Adrenal gland (tissue), 5 donors: Measurements from ENCODE around the gene ZNF705A.
"Not testable (repeated sequence)": the region's sequence is repeated elsewhere in the genome, so short reads cannot be mapped to it uniquely, and the experiment has no call there.

ENCODE experiments used
- POLR2A ChIP-seq, 2 donors: fragments of 450-650 bp; IDR thresholded peaks; one replicate each; pipeline ENCODE4 v1.6.1; 2017; ENCODE audit warnings: antibody characterized with exemption in 2 of 2, mild to moderate bottlenecking in 2 of 2, moderate library complexity in 1 of 2
- TF ChIP-seq, protein P1 (sequence below), 6 experiments: fragments of 450-650 bp in 4 of 6; fragments of 200-600 bp in 2 of 6; sonication (generic) in 1 of 6; IDR thresholded peaks; 1 replicate in 5 of 6; 2 replicates in 1 of 6; pipeline versions ENCODE4 v1.5.1 to v1.8.0; 2016 to 2021; ENCODE audit warnings: antibody characterized with exemption in 6 of 6, mild to moderate bottlenecking in 2 of 6, moderate library complexity in 1 of 6
- donor health status: DM: no; HTN: no; CAD: no.

DNA sequence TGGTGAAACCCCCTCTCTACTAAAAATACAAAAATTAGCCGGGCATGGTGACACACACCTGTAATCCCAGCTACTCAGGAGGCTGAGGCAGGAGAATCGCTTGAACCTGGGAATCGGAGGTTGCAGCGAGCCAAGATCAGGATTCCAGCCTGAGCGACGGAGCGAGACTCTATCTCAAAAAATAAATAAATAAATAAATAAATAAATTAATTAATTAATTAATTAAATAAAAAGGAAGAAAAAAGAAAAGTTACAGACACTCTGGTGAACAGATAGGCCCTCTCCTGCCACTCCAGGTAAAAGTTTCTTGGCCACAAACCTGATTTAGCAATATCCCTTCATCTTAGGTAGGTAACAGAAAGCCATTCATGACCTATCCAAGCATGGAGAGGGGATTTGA, 26.1 kb downstream of the ZNF705A start:
- TF ChIP-seq, protein P1, sequence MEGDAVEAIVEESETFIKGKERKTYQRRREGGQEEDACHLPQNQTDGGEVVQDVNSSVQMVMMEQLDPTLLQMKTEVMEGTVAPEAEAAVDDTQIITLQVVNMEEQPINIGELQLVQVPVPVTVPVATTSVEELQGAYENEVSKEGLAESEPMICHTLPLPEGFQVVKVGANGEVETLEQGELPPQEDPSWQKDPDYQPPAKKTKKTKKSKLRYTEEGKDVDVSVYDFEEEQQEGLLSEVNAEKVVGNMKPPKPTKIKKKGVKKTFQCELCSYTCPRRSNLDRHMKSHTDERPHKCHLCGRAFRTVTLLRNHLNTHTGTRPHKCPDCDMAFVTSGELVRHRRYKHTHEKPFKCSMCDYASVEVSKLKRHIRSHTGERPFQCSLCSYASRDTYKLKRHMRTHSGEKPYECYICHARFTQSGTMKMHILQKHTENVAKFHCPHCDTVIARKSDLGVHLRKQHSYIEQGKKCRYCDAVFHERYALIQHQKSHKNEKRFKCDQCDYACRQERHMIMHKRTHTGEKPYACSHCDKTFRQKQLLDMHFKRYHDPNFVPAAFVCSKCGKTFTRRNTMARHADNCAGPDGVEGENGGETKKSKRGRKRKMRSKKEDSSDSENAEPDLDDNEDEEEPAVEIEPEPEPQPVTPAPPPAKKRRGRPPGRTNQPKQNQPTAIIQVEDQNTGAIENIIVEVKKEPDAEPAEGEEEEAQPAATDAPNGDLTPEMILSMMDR (IDR thresholded peaks at IDR 0.05): not testable (repeated sequence)
- TF ChIP-seq POLR2A (IDR thresholded peaks at IDR 0.05): not testable (repeated sequence)
